Jurkat, Clone E6-1 (cell line): ENCODE measurements around the gene EIF5B.
"Not testable (repeated sequence)": the region's sequence is repeated elsewhere in the genome, so short reads cannot be mapped to it uniquely, and the experiment has no call there.

Source experiments
- DNase-seq: peaks from one replicate; pipeline ENCODE4 v3.0.0-alpha.2; 2011; ENCODE audit warnings: low read depth, low spot score
- H3K4me3 ChIP-seq: 2 replicates; pipeline ENCODE4 v1.5.1; 2011; ENCODE audit warnings: mild to moderate bottlenecking, low read length, control low read depth, moderate library complexity

The EIF5B gene

GRCh38 chr2:99354070-99354469 lies 16.9 kb downstream of the EIF5B start:
- no peak overlapping the region for H3K4me3 ChIP-seq
- no peak for DNase-seq

DNA sequence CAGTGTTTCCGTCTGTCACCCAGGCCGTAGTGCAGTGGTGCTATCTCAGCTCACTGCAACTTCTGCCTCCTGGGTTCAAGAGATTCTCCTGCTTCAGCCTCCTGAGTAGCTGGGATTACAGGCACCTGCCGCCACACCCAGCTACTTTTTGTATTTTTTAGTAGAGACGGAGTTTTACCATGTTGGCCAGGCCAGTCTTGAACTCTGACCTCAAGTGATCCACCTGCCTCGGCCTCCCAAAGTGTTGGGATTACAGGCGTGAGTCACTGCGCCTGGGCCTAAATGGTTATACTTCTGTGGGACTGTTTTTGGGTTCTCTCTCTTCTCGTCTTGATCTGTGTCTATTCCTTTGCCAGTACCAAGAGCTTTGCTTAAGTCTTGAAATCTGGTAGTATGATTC lies 17.6 kb downstream of the EIF5B start:
- H3K4me3 ChIP-seq, DNase-seq: not testable (repeated sequence)

DNA sequence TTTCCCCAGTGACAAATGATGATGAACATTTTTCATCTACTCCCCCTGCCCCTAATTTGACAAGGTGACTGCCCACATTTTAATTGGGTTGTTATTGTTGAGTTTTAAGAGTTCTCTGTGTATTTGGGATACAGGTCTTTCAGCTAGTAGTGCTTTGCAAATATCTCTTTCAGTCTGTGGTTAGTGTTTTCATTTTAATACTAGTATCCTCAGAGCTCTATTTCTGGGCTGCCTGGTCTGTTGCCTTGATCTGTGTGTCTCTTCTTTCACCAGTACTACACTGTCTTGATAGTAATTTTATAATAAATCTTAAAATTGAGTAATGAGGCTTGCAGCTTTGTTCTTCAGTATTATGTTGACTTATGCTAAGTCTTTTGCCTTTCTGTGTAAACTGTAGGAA lies 19.7 kb downstream of the EIF5B start:
- no peak for DNase-seq

DNA sequence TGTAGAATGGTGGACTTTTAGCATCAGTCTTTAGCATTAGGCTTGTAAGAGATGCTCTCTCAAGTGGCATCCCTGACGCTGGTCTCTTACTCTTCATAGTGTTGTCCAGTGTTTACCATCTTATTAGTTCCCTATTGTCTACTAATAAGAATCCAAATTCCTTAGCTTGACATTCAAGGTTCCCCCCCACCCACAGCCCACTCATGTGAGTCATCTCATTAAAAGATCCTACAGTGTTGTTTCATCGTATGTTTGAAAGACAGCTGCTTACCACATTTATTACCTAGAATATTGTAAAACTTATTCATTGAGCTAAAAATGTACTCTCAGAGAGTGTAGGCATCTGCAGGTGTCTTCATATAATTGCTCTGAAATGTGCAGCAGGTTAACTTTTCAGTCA lies 28.5 kb downstream of the EIF5B start:
- no peak overlapping the region for H3K4me3 ChIP-seq
- DNase-seq, result no peak

More for the DNA sequence above, 19.7 kb downstream of the EIF5B start:
- H3K4me3 ChIP-seq, result no peak overlapping the region

DNA sequence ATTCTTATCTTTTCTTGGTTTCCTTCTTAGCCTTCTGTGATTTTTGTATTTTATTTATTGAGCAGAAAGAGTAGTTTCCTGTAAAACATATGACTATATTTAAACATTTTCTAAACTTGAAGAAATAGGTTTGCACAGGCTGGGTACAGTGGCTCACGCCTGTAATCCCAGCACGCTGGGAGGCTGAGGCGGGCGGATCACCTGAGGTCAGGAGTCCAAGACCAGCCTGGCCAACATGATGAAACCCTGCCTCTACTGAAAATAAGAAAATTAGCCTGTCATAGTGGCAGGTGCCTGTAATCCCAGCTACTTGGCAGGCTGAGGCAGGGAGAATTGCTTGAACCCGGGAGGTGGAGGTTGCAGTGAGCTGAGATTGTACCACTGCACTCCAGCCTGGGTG lies 31.7 kb downstream of the EIF5B start:
- not testable (repeated sequence) for H3K4me3 ChIP-seq, DNase-seq

DNA sequence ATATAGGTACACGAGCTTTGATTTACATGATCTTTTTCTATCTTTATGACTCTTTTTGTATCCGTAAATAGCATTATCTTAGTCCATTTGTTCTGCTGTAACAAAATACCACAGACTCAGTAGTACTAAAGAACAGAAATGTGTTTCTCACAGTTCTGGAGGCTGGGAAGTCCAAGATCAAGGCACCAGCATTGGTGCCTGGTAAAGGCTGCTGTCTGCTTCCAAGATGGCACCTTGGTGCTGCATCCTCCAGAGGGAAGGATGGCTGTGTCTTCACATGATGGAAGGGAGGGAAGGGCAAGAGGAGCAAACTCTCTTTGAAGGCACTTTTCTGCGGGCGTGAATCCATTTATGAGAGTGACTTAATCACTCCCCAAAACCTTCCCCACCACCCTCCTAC lies 36.0 kb downstream of the EIF5B start:
- DNase-seq, result no peak
- no peak overlapping the region for H3K4me3 ChIP-seq

GRCh38 chr2:99374747-99375146 lies 37.6 kb downstream of the EIF5B start:
- no peak for DNase-seq
- H3K4me3 ChIP-seq, result no peak overlapping the region

DNA sequence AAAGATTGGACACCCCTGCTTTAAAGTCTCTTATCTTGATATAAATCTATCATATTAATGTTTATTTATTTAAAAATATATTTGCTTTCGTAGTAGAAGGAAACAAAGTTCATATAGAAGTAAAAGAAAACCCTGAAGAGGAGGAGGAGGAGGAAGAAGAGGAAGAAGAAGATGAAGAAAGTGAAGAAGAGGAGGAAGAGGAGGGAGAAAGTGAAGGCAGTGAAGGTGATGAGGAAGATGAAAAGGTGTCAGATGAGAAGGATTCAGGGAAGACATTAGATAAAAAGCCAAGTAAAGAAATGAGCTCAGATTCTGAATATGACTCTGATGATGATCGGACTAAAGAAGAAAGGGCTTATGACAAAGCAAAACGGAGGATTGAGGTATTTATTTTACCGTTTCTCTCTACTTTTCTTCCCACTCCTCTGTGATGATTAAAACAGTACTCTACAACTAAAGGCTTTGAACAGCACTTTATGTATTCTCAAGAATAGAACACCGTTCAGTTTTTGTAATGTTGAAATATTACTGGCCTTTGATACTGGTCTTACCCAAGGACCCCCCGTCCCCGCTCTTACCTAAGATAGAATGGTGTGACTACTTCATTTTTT lies 39.2 kb downstream of the EIF5B start:
- no peak for DNase-seq
- no peak overlapping the region for H3K4me3 ChIP-seq

GRCh38 chr2:99377879-99378278 lies 40.7 kb downstream of the EIF5B start:
- H3K4me3 ChIP-seq, result no peak overlapping the region
- no peak for DNase-seq

DNA sequence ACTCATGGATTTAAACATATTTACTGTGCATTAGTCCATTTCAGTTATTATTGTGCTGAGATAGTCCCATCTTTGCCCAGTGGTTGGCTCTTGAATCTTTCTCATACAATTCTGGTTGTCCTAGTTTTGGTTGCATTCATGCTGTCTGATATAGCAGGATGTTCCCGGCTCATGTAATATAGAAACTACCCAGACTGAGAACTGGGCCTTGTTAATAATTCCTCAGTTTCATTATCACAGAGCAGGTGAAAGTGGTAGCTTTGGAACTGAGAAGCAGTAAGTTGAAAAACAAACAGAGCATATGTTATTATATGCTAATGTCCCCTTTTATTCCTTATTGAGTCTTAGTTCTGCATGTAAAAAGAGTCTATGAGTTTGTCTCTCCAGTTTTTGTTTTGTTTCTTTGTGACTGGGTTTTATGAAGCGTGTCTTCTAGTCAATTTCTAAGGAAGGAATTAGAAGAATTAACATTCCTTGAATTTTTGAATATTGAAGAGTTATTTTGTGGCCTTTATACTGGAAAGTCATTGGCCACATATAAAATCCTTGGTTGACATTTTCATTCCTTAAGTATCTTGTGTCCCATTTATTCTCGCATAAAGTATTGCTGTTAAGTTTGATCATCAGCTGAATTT lies 43.3 kb downstream of the EIF5B start:
- DNase-seq, result no peak

GRCh38 chr2:99382143-99382542 lies 45.0 kb downstream of the EIF5B start:
- H3K4me3 ChIP-seq, result no peak overlapping the region
- no peak for DNase-seq

More for the DNA sequence above, 43.3 kb downstream of the EIF5B start:
- H3K4me3 ChIP-seq, result no peak overlapping the region

GRCh38 chr2:99386011-99386410 lies 48.8 kb downstream of the EIF5B start:
- no peak overlapping the region for H3K4me3 ChIP-seq
- DNase-seq, result no peak

- no peak for DNase-seq
- H3K4me3 ChIP-seq, result no peak overlapping the region
These were observed 51.7 kb downstream of the EIF5B start for GRCh38 chr2:99388892-99389291.

DNA sequence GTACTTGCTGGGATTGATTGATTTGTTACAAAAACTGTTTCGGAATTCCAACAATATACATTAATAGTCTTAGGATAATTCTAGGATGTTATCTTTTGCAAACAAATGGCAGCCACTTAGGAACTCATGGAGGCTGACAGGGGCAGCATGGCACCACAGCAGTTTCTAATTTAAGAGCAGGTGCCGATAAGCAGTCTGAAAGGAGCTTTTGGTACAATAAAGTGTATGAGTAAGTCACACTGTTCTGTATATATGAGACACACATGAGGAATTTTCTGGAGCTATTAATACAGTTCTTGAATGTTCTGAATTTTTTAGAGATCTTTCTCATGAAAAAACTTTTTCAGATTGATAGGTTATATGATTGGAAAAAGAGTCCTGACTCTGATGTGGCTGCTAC lies 52.2 kb downstream of the EIF5B start:
- no peak for DNase-seq

GRCh38 chr2:99389946-99390345 lies 52.8 kb downstream of the EIF5B start:
- no peak for DNase-seq
- no peak overlapping the region for H3K4me3 ChIP-seq

More for the DNA sequence above, 52.2 kb downstream of the EIF5B start:
- H3K4me3 ChIP-seq, result no peak overlapping the region

DNA sequence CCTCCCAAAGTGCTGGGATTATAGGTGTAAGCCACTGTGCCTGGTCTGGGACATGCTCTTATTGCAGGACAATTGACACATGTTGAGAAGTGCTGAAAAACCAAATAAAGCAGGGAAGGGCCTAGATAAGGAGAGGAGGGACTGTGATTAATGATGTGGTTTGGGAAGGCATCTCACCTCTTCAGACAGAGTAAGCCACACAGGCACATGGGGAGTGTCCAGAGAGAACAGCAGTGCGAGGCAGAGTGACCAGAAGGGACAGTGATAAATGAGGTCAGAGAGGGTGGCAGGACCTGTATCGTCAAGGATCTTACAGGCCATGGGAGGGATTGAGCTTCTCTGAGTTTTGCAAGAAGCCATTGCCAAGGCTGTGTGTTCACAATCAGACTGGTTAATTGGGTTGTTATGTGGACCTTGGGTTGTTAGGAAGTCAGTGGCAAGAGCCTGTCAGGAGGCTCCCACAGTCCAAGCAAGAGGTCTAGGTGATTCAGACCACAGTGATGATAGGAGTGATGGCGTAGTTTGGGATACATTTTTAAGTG lies 58.5 kb downstream of the EIF5B start:
- H3K4me3 ChIP-seq, result no peak overlapping the region

GRCh38 chr2:99397266-99397920 lies 60.2 kb downstream of the EIF5B start:
- no peak overlapping the region for H3K4me3 ChIP-seq
- no peak for DNase-seq

More for the DNA sequence above, 58.5 kb downstream of the EIF5B start:
- no peak for DNase-seq

DNA sequence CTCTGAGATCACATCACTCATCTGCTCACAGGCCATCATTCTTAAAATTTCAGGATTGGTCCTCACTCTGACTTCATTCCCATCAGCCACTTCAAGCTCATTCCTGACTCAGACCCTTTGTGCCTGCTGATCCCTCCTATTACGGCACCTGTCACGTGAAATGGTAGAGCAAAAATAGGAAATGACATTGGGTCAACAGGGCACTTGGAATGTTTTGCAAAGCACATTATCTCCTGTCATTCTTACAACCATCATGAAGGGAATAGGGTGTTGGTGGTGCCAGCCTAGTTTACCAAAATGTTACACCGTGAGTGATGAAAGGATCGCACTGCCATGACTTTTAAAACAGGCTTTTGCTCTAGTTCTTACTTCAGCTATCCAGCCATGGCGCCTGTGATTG lies 61.1 kb downstream of the EIF5B start:
- no peak for DNase-seq
- no peak overlapping the region for H3K4me3 ChIP-seq

DNA sequence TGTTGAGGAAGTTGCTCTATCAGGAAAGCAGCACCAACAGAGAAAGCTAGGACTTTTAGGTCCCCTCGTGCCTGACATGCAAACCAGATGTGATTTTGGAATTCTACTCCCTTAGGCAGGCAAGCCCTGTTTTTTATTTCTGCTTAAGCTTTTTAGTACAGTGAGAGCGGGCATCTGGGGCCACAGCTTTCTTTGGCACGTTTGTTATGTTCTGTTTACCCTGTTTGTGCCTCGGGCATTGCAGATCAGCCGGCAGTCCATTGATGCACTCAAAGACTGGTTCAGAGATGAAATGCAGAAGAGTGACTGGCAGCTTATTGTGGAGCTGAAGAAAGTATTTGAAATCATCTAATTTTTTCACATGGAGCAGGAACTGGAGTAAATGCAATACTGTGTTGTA lies 61.9 kb downstream of the EIF5B start:
- H3K4me3 ChIP-seq, result no peak overlapping the region

GRCh38 chr2:99399795-99400194 lies 62.6 kb downstream of the EIF5B start:
- DNase-seq, result no peak

More for the DNA sequence above, 61.9 kb downstream of the EIF5B start:
- DNase-seq, result no peak

More at GRCh38 chr2:99399795-99400194, 62.6 kb downstream of the EIF5B start:
- no peak overlapping the region for H3K4me3 ChIP-seq
